Ramos (cell line): ENCODE results near the gene PCMT1.
"Not testable (repeated sequence)": the region's sequence is repeated elsewhere in the genome, so short reads cannot be mapped to it uniquely, and the experiment has no call there.

Source experiments
- in situ Hi-C: fragments of 300-500 bp; cut with MboI; formaldehyde crosslinking; loops from one replicate; pipeline ENCODE4 v1.14.3; 2022; ENCODE audit warnings: low sequenced_read_pairs; ENCODE audit not compliant: unreplicated experiment

Gene PCMT1

DNA sequence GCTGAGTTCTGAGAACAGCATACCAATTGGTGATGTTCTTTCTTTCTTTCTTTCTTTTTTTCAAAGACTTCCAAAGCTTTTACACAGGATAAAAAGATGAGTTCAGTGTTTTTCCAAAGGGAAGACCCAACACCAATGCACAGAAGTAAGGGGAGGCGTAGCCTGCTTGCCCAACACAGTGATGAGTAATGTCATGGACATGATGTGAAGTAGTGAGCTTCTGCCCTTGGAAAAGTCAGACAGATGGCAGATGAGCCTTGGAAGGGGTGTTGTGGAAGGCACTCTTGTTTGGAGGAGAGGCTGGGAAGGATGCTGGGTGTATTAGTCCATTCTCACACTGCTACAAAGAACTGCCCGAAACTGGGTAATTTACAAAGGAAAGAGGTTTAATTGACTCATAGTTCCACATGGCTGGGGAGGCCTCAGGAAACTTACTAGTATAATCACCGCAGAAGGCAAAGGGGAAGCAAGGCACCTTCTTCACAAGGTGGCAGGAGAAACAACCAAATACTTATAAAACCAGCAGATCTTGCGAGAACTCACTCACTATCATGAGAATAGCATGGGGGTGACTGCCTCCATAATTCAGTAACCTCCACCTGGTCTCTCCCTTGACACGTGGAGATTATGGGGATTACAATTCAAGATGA, 102.0 kb downstream of the PCMT1 start:
- in situ Hi-C loops, result no loop called here

DNA sequence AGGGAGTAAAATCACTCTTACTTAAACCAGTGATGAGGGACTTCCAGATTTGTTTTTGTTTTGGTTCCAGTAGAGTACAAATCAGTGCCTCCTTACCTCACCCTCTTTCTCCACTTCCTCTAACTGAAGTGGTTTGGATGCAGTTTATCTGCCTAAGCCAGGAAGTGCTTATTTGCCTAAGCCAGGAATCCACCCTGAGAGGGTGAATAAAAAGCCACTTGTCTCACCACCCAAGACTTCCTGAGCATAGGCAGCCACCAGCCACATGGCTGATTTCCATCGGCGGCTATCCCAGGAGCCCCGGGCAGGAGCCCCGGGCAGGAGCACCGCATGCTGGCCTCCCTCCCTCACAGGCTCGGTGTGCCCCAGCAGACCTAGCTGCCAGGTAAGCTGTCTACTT, 102.6 kb downstream of the PCMT1 start:
- in situ Hi-C loops, result no loop called here

DNA sequence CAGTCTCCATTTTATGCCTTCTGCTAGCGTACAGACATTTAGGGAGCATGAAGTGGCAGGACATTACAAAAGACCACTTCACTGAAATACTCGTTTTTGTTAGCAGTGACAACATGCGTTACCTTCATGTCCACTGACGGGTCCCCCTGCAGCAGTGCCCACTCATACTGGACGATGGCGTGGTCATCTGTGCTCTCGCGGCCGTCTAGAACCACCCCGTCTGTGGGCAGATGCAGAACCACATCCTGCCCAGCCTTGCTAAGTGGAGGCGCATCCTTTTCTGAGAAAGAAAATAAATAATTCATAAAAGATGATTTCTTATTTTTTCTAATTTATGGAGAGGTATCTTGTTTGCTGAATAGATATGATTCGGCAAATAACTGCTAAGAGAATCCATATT, 103.3 kb downstream of the PCMT1 start:
- in situ Hi-C loops, result no loop called here

DNA sequence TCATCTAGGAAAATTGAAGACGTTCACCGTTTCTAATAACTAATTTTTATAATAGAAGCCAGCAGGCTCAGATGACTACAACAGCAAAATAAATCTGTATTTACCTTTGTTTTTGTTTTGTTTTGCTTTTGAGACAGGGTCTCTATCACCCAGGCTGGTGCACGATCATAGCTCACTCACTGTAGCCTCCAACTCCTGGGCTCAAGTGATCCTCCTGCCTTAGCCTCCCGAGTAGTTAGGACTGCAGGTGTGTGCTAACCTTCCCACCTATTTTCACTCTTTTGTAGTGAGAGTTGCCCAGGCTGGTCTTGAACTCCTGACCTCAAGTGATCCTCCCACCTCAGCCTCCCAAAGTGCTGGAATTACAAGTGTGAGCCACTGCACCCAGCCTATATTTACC, 104.5 kb downstream of the PCMT1 start:
- in situ Hi-C loops, result not testable (repeated sequence)

DNA sequence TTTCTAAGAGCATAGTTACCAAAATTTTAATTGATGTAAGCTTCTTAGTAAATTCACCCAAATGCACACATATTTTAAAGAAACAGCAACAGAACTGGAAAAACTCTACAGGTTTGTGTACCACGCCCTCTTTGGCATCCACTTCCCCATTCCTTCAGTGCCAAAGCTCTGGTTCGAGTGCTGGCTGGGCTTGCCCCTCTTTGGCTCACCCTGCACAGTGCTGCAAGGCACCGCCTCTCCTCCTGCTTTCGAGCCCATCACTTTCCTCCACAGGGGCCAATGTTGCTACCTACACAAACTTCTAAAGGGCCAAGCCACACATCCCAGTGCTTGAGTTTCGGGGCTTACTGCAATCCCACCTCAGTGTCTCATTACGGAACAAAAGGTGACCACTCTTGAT, 105.0 kb downstream of the PCMT1 start:
- in situ Hi-C loops, result no loop called here

DNA sequence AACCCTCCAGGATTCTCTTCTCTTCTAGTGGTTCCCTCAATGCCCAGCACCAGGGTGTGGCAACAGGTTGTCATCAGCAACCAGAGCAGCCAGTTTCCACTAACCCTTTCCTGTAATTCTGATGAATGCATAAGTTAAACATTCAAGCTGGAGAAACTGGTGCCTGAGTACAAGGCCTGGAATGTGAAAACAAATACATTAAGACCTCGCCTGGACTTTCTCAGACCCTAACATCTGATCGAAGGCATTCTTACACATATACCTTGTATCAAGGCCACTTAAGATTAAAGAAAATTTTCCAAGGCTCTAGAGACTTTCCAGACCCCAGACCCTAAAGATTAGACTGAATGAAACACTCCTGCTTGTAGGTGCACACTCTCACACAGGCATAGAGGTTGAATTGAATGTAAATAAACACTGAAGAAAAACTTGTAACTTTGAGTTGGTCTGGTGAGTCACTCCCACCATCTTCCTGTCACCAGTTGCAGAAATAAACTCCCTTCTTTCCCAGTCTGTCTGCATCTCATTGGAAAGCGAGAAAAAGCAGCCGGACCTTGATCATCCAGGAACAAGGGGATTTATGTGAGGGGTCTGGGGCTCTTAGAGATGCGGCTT, 105.6 kb downstream of the PCMT1 start:
- in situ Hi-C loops, result no loop called here

DNA sequence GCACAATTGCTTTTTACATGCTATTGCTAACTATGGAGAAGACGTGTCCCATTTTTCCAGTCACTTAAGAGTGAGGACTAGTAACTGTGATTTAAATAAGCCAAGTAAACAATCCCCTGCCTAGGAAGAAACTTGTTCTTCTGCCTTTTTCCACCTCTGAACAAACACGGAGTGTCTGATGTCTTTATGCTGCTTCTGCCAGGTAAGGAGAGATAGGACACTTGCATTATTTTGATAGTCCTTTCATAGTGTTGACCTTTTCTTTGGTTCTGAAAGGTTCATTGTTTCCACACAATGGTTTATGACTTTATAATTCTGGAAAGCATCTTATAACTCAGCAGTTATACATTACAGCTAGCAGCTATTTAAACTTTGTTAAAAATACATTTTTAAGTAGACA, 106.2 kb downstream of the PCMT1 start:
- in situ Hi-C loops, result no loop called here

DNA sequence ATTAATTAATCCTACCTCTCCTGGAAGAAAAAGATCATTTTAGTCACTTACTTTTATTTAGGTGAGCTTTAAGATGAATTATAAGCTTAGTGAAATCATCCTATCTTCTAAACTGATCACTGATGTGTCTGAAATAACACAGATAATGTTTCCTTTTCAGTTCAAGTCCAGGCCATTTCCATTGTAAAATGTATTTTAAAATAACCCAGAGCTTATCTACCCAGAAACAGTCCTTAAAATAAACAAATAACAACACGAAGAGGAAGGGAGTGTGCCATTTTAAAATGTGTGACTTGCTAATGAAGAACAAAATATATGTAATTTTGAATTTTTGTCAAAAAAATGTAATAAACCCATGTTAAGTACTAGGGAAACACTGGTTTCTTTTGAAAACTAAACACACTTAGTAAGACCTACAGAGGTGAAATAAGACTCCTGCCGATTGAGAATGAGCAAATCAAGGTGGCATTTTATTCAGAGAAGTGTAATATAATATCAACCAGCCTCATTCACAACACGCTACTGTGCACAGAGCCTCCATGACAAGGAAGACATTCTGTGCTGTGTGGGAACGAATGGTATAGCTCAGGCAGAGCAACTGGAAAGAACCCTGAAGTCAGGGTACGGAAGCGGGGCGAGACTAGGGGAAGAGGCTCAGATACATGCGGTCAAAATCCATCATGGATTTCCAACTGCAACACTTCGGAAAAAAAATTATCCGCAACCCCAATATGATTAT, 106.9 kb downstream of the PCMT1 start:
- in situ Hi-C loops, result no loop called here

DNA sequence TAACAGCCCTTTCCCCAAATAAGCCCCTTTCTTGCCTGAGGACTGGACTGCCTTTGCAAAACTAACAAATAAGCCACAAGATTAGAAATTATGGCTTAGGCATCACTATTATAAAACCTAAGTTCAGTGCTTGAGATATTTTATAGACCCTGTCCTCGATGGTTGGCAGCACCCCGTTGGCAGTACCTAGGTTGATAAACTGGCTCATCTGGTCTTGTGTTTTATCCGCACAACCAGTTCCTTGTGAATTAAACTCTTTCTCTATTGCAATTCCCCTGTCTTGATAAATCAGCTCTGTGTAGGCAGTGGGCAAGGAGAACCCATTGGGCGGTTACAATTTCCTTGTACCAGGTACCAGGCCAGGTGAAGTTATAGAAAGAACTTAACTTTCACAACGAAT, 108.0 kb downstream of the PCMT1 start:
- in situ Hi-C loops, result no loop called here

DNA sequence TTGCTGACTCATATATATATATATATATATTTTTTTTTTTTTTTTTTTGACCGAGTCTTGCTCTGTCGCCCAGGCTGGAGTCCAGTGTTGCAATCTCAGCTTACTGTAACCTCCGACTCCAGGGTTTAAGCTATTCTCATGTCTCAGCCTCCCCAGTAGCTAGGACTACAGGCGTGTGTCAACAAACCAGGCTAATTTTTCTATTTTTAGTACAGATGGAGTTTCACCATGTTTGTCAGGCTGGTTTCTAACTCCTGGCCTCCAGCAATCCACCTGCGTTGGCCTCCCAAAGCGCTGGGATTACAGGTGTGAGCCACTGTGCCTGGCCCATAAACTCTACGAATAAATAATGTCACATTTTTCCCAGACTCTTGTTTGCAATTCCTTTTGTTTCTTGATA, 109.8 kb downstream of the PCMT1 start:
- in situ Hi-C loops, result no loop called here

DNA sequence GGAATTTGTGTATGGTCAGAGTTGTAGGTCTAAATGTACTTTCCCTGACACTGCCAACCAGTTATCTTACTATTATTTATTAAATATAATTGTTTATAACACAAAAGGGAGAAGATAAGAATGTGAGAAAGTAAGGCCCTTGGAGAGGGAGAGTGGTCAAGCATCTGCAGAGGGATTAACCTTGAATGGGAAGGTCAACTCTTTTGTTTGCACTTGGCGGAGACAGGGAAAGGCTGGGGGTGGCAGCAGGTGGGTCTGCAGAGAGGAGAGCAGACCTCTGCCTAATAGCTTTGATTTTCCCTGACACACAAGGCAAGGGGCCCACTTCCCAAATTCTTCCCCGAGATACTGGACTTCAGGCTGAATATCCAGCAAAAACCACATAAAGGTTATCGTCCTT, 110.4 kb downstream of the PCMT1 start:
- in situ Hi-C loops, result no loop called here

DNA sequence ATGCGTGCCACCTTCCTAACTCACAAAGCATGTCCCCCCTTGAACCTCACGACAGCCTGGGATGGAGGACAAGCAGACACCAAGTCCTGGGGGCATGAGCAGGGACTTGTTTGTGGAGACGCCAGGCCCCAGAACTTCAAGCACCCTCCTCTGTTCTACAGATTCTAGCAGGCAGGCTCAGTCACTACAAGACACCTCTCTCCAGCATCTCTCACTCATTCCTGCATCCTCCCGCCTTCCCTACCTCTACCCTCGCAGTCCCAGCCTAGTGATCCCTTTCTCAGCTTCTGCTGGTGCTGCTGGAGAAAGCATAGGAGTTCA, 110.9 kb downstream of the PCMT1 start:
- in situ Hi-C loops, result no loop called here
